Natural killer cell (primary cell): Measurements from ENCODE around the gene SH3RF2. TPM values are rescaled to one million over a fixed set of nuclear protein-coding genes. Genes with fewer than 3 reads are reported as not detected.

Experiments
- ATAC-seq, 3 donors: fragments of 150-1000 bp in 2 of 3; fragments of 200-7000 bp in 1 of 3; cut with Tn5 transposase; 1 replicate in 1 of 3; 2 replicates in 2 of 3; pipeline ENCODE4 v1.10.0; 2021; ENCODE audit warnings: mild to moderate bottlenecking in 2 of 3, moderate library complexity in 2 of 3
- DNase-seq, 2 donors: peaks; one replicate each; pipeline versions ENCODE4 v3.0.0 to v3.0.0-alpha.2; 2013 to 2021; ENCODE audit warnings: mixed read lengths in 1 of 2
- H3K27ac ChIP-seq: one replicate; pipeline ENCODE4 v1.5.1; 2013; ENCODE audit warnings: mild to moderate bottlenecking, low read length
- H3K27me3 ChIP-seq: one replicate; pipeline ENCODE4 v1.6.1; 2013; ENCODE audit warnings: low read length; ENCODE audit not compliant: control insufficient read depth, insufficient read depth
- H3K36me3 ChIP-seq: one replicate; pipeline ENCODE4 v1.6.1; 2013; ENCODE audit warnings: low read length; ENCODE audit not compliant: control insufficient read depth, insufficient read depth
- H3K4me1 ChIP-seq: one replicate; pipeline ENCODE4 v1.6.1; 2013; ENCODE audit warnings: low read length; ENCODE audit not compliant: control insufficient read depth, insufficient read depth
- H3K4me3 ChIP-seq: one replicate; pipeline ENCODE4 v1.5.1; 2013; ENCODE audit warnings: low read length
- H3K9me3 ChIP-seq: one replicate; pipeline ENCODE4 v1.6.1; 2013; ENCODE audit warnings: low read length; ENCODE audit not compliant: control insufficient read depth, insufficient read depth
- H3K27ac Mint-ChIP-seq, 2 donors: one replicate each; pipeline ENCODE4 v1.8.0; 2022; ENCODE audit warnings: mild to moderate bottlenecking in 2 of 2, mixed read lengths in 2 of 2, moderate library complexity in 1 of 2
- H3K27me3 Mint-ChIP-seq, 2 donors: one replicate each; pipeline ENCODE4 v1.8.0; 2022; ENCODE audit warnings: low read depth in 2 of 2, mixed read lengths in 2 of 2
- H3K36me3 Mint-ChIP-seq: one replicate; pipeline ENCODE4 v1.8.0; 2022; ENCODE audit warnings: mixed read lengths
- H3K4me1 Mint-ChIP-seq, 2 donors: one replicate each; pipeline ENCODE4 v1.8.0; 2022; ENCODE audit warnings: mixed read lengths in 2 of 2
- H3K4me3 Mint-ChIP-seq: one replicate; pipeline ENCODE4 v1.8.0; 2022; ENCODE audit warnings: mild to moderate bottlenecking, moderate library complexity, mixed read lengths
- H3K9me3 Mint-ChIP-seq, 2 donors: one replicate each; pipeline ENCODE4 v1.8.0; 2022; ENCODE audit warnings: mixed read lengths in 2 of 2
- CTCF ChIP-seq: fragments of 200-600 bp; IDR thresholded peaks from one replicate; pipeline ENCODE4 v1.8.0; 2022; ENCODE audit warnings: antibody characterized with exemption
- WGBS: methylation state at CpG from one replicate; pipeline ENCODE4 v1.1.7; 2013; ENCODE audit warnings: missing lambda C conversion rate; ENCODE audit not compliant: insufficient coverage; 5-methylcytosine and 5-hydroxymethylcytosine counted together
- intact Hi-C: fragments of 100-400 bp; cut with micrococcal nuclease; formaldehyde crosslinking; loops from one replicate; pipeline ENCODE4 v1.14.2; 2022
- total RNA-seq, 4 donors: library from RNA; stranded (reverse); fragments of 120-200 nt in 1 of 4; gene quantifications; one replicate each; pipeline versions ENCODE4 v1.2.3 to v1.2.4, GENCODE V29; 2013 to 2022

Gene SH3RF2
- total RNA-seq, 3 donors from 2014 or later (not counting 1 experiment from before 2014, with no cell fraction given), result 0.28 to 0.35 TPM; not detected in 1

DNA sequence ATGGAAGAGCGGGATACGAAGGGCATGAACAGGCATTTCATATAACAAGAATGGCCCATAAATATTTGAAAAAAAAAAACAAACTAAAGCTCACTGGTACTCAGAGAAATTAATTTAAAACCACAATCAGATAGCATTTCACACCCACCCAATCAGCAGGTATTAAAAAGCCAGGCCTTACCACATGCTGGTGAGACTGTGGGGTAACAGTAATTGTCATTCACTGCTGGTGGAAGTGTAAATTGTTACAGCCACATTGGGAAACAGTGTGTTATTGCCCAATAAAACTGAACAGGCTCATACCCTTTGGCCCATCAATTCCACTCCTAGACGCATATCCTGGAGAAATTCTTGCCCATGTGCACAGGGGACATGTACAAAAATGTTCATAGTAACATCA, 103.0 kb downstream of the SH3RF2 start:
- Histone ChIP-seq H3K27me3 (no peaks in the 10 kb centered on the region), H3K36me3 (no peaks in the 10 kb centered on the region), H3K4me1 (no peaks in the 10 kb centered on the region), H3K9me3 (no peaks in the 10 kb centered on the region), H3K4me3 (no peak overlapping the region), H3K27ac (no peak overlapping the region)
- H3K4me3 Mint-ChIP-seq, result no peak overlapping the region
- H3K27me3 Mint-ChIP-seq, result no peaks in the 10 kb centered on the region
- H3K27ac Mint-ChIP-seq, result no peak overlapping the region
- no peaks in the 10 kb centered on the region for H3K9me3 Mint-ChIP-seq
- intact Hi-C loops, result no loop called here
- no peaks in the 10 kb centered on the region for H3K36me3 Mint-ChIP-seq
- peaks cover 0 to 5% of the 10 kb centered on the region in 2 donors for H3K4me1 Mint-ChIP-seq
- ATAC-seq, result no peak
- no peak for DNase-seq
- WGBS, result 91% methylated on average over 3 of the region's 3 CpGs
- TF ChIP-seq CTCF, result no peak

DNA sequence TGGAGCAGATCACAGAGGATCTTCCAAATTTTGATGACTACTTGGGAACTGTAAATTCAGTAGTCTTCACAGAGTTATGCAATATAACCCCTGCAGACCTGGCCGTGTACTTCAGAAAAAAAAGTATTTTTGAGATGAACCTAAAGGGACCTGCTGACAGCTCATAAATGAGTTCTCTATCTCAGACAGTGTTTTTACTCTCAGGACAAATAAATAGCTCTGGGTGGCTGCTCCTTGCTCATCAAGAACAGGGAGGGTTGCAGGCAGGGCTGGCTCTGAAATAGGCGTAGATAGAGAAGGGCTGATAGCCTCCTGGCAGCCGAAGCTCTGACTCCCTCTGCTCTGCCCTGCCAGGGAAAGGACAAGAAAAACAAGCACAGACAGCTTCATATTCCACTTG, 104.1 kb downstream of the SH3RF2 start:
- Histone ChIP-seq H3K36me3 (no peaks in the 10 kb centered on the region), H3K27me3 (no peaks in the 10 kb centered on the region), H3K27ac (no peak overlapping the region), H3K4me3 (no peak overlapping the region), H3K9me3 (no peaks in the 10 kb centered on the region), H3K4me1 (no peaks in the 10 kb centered on the region)
- H3K4me1 Mint-ChIP-seq, result peaks cover 0 to 5% of the 10 kb centered on the region in 2 donors
- no peak overlapping the region for H3K27ac Mint-ChIP-seq
- DNase-seq, result no peak
- 82% methylated on average over 3 of the region's 3 CpGs for whole genome bisulfite sequencing
- H3K4me3 Mint-ChIP-seq, result no peak overlapping the region
- no peaks in the 10 kb centered on the region for H3K27me3 Mint-ChIP-seq
- ATAC-seq, result no peak
- TF ChIP-seq CTCF, result no peak
- intact Hi-C loops, result no loop called here
- H3K36me3 Mint-ChIP-seq, result no peaks in the 10 kb centered on the region
- H3K9me3 Mint-ChIP-seq, result no peaks in the 10 kb centered on the region

GRCh38 chr5:146041180-146041789, 104.9 kb downstream of the SH3RF2 start:
- Mint-ChIP-seq H3K4me3 (no peak overlapping the region), H3K27me3 (no peaks in the 10 kb centered on the region), H3K27ac (no peak overlapping the region), H3K36me3 (no peaks in the 10 kb centered on the region), H3K9me3 (no peaks in the 10 kb centered on the region), H3K4me1 (peaks cover 0 to 5% of the 10 kb centered on the region in 2 donors)
- H3K27me3 ChIP-seq, result no peaks in the 10 kb centered on the region
- no peak overlapping the region for H3K27ac ChIP-seq
- H3K4me3 ChIP-seq, result no peak overlapping the region
- H3K36me3 ChIP-seq, result no peaks in the 10 kb centered on the region
- WGBS, result 89% methylated on average over 9 of the region's 10 CpGs
- DNase-seq (no peak), ATAC-seq (no peak)
- H3K9me3 ChIP-seq, result no peaks in the 10 kb centered on the region
- intact Hi-C loops, result no loop called here
- no peak for TF ChIP-seq CTCF
- no peaks in the 10 kb centered on the region for H3K4me1 ChIP-seq
